NCI-H510A (cell line): ENCODE results near the gene THSD4.

Experiments
- DNase-seq: peaks from one replicate; lab custom pipeline; 2025; lab: John Stamatoyannopoulos, UW

Gene THSD4

GRCh38 chr15:71501344-71502076 lies 386.2 kb downstream of the THSD4 start:
- no peak for DNase-seq

DNA sequence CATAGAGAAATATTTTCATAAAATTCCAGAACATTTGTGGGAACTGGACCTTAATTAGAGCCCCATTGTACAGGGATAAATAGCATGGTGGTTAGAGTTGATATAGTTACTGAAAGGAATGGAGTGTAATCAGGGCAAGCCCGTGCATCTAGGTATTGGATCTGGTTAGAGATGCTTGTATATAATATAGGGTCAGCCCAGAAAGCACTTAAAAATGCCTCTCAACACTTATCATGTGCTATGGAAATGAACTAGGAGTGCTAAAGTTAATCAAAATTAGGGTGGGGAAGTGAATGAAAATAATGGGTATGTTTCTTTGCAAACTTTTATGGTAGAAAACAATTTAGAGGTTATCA lies 386.8 kb downstream of the THSD4 start:
- no peak for DNase-seq

GRCh38 chr15:71505962-71506361 lies 390.7 kb downstream of the THSD4 start:
- no peak for DNase-seq

GRCh38 chr15:71506946-71507345 lies 391.7 kb downstream of the THSD4 start:
- no peak for DNase-seq

- DNase-seq = no peak
Observed at GRCh38 chr15:71508081-71508682, 392.9 kb downstream of the THSD4 start.

DNA sequence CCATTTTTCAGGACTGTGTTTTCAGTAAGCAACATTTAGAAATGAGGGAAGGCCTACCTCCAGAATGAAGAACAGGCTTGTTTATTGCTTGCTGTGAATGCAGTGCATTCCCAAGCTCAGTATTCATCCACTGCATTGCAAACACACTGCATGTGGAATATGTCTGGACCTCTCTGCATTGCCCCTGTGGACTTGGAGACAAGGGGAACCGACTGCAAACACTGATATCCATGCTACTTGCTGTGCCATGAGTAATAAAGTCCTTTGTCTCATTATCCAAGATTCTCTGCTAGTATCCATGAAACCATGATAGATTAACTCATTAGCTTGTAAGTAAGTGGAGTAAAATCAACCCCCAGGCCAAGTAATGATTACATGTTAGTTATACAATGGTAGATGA lies 393.9 kb downstream of the THSD4 start:
- DNase-seq = no peak

- DNase-seq = no peak
Observed at GRCh38 chr15:71510763-71511162, 395.5 kb downstream of the THSD4 start.

DNA sequence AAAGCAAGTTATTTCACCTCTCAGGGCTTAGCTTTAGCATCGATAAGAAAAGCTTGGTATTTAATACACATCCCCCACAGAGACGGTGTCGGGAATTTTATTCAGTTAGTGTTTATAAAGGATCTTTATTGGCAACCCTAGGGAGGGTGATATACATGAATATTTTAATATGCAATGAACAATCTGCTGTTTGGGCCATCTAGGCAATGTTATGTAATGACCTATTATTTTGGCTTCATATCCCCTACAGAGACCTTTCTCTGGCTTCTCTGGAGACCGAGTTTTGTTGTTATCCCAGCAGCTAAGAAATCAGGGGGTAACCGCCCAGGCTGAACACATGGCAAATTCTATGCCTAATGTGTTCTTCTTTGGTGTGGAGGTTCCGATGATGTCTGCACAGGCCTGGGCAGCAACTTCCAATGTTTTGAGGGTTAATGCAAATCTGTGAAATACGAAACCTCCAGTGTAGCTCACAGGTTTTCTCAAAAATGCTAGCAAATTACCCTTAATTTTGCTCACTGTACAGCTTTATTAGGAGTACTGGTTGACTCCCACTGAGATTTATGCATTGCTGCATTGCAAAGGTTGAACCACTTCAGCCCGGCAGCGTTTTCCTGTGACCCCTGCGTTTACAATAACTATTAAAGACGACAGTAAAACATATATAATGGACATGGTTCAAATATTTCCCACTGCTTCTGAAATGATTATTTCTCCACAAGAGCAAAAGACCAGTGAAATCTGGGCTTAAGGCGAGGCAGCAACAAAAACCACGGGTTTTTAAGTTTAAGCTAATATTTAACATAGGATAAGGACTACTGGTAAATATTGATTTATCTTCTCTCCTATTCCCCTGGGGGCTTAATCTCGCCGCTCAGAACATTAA lies 396.8 kb downstream of the THSD4 start:
- DNase-seq = no peak

DNA sequence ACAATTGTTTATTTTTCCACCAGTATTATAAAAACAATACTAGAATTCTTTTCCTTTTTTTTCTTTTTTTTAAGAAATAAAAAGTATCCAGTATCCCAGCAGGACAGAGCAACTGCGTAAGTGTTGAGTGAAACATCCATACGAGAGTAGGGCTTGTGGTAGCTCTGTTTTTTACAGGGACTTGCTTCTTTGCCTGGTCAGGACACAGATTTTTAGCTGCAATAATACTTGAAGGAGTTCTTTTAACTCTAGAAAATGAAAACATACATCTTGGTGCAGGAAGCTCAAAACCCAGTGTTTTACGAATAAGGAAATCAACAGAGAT lies 397.4 kb downstream of the THSD4 start:
- no peak for DNase-seq

- DNase-seq = no peak
Observed at GRCh38 chr15:71515375-71516186, 400.3 kb downstream of the THSD4 start.

DNA sequence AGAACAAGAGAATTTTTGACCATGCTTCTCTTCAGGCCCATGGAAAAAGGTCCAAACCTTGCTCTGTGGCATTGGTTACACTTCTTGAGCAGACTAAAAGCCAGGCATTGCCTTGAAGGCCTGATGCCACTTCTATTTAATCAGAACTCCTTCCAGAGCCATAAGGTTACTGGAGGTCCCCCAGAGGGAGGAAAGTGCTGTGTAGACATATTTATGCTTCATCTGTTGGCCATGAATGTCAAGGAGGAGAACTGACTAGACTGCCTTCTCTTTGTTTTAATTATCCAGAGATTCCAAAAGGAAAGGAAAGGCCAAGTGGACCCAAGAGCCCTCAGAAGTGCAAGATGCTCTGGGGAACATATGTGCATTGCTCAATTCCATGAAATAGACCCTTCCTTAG lies 402.5 kb downstream of the THSD4 start:
- DNase-seq = no peak

- no peak for DNase-seq
Observed at GRCh38 chr15:71518661-71519060, 403.4 kb downstream of the THSD4 start.

GRCh38 chr15:71526060-71526820 lies 411.0 kb downstream of the THSD4 start:
- no peak for DNase-seq

GRCh38 chr15:71529361-71529760 lies 414.1 kb downstream of the THSD4 start:
- DNase-seq = no peak

GRCh38 chr15:71530116-71530515 lies 414.8 kb downstream of the THSD4 start:
- DNase-seq = no peak

DNA sequence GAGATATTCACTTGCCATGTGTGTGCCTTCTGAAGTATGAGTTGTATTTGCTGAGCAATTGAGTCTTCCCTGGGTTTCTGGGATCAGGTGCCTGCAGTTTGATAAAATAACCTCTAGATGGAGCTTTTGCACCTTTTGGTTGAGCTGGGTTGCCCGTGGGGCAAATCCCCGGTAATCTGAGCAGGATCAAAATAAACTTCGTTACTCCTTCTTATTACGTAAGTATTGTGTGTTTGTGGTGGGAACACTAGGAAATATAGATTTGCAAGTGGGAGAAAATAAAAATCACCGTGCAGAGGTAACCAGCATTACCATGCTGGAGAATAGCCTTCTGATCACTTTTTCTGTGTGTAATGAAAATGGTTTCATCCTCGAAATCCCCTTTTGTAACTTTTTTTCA lies 417.7 kb downstream of the THSD4 start:
- no peak for DNase-seq

DNA sequence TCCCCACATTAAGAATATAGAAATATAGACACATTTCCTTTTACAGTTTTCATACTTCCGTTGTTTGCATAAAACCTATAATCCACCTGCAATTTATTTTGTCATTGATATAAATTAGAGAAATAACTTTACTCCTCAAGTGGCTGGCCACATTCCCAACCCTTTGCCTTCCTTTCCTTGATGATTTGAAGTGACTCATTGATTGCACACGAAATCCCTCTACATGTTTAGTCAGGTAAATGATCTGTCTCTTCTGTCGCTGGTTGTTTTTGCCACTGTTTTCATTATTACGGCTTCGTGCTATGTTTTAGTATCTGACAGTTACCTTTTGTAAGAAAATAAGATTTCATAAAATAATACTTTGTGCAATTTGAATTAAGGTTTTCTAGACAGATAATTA lies 422.9 kb downstream of the THSD4 start:
- no peak for DNase-seq

DNA sequence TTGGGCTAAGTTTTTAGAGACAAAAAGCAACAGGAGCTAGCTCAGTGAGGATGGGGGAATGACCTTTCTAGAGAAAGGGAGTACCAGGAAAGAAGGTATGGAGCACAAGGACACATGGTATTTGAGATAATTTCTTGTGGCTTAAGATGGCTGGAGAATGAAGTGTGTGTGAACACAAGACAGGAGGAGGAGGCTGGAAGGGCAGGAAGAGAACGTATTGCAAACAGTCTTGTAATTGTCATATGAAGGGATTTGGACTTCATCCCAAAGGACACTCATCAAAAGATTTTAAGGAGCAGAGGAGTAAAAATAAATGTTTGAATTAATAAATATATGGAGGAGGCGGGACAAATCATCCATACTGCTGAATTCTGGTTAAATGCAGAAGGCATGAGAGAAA lies 426.5 kb downstream of the THSD4 start:
- no peak for DNase-seq

- no peak for DNase-seq
Observed at GRCh38 chr15:71542836-71543235, 427.6 kb downstream of the THSD4 start.

- no peak for DNase-seq
Observed at GRCh38 chr15:71543413-71543812, 428.1 kb downstream of the THSD4 start.

DNA sequence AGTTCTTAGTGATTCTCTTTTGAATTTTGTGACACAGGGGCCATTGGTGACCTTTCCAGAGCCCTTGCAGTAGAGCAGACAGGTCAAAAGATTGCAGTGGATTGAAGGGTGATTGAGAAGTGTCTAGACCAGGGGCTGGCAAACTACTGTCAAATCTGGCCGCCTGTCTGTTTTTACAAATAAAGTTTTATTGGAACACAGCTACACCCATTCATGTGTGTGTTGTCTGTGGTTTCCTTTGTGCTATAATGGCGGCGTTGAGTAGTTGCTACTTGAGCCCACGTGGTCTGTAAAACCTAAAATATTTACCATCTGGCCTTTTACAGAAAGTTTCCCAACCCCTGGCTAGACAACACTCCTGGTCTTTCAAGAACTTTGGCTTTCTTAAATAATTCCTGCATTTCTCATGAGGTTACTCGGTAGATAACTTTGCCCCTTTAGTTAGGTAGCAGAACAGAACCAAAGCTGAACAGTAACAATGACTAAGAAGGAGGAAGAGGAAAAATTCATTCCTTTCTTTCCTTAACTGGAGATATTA lies 430.0 kb downstream of the THSD4 start:
- no peak for DNase-seq
